HG03354 (cell line): ENCODE measurements around the gene TPRA1.

Experiments used
- ATAC-seq: cut with Tn5 transposase; IDR thresholded peaks from one replicate; pipeline ENCODE4 v1.9.1; 2021; ENCODE audit warnings: mild to moderate bottlenecking; ENCODE audit not compliant: unreplicated experiment, poor library complexity, severe bottlenecking

The TPRA1 gene

DNA sequence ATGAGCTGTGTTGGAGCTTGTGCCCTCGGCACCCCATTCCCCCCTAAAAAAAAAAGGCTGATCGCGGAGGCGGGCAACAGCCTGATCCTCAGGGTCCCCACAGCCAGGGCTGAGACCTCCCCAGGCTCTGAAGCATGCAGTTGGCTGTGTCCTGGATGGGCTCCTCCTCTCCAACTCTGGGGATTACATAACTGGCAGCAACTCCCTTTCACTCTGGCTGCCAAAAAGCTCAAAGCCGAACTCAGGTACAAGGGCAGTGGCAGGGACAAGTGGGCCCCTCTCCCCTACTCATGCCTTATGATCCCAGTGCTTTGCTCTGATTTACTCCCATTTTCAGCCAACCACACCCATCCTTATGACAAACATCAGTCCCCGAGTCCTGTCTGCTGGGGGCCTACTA is 18.3 kb downstream of the TPRA1 start:
- ATAC-seq = no peak

DNA sequence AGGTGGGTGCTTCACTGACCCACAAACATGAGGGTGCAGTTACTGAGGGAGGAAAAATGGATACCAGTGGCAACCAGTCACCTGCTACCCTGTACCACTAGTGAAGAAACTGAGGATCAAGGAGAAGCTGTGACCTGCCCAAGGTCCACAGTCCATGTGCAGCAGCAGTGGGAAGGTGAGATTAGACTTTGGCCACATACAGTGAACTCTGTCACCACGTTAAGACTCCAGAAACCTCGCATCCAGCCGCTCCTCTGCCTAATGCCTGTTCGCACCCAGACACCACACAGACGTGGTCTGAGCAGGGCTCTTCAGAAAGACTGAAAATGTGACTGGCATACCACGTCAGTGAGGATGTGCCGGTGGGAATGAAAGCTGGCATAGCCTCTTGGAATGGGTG is 20.0 kb downstream of the TPRA1 start:
- ATAC-seq = no peak

DNA sequence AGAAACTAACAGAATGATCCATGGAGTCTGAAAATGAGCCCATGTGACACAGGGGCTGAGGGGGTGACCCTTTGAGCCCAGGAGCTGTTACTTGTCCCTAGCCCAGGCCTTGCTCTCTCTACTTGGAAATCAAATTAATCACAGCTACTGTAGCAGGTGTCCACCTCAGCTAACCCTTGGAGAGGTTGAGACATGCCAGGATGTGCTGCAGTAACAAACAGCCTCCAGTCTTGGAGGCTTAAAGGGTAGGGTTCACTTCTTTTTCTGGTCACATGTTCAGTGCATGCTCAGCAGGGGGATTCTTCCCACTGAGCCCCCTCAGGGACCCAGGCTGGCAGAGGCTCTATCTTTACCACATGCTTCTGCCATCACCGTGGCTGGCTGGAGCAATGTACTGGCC is 21.4 kb downstream of the TPRA1 start:
- no peak for ATAC-seq

DNA sequence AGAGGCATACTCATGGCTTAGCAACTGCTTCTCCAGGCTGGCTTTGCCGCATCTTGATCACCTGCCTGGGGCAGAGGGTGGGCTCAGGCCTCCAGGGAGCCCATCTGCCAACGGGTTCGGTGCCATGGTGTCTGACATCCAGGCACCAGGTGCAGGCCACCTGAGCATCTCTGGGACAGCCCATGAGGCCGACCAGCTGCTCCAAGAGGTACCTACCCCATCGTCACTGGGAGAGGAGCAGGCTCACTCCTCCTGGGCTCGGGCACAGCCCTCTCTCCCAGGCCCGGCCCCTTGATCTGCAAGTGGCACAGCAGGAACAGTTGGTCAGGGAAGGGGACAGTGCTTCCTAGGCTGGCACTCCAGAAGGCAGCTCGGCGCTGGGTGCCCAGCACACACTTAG is 21.9 kb downstream of the TPRA1 start:
- no peak for ATAC-seq

DNA sequence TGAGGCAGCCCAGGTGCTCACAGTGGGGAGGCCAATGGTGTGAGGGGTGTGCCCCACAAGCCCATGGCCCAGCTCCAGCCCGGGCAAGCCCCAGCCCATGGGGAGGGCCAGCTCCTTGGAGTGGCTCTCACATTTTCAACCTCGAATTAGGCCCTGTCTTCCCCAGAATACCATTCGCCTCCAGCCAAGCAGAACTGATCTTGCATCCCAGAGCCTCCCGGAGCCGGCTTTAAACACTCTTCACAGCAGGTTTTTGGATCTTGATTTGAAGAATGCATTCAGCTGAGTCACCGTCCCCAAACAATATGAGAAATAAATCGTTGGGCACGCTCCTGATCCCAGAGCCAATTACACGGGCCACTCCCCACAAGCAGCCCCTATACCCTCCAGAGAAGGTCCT is 23.7 kb downstream of the TPRA1 start:
- ATAC-seq = no peak

DNA sequence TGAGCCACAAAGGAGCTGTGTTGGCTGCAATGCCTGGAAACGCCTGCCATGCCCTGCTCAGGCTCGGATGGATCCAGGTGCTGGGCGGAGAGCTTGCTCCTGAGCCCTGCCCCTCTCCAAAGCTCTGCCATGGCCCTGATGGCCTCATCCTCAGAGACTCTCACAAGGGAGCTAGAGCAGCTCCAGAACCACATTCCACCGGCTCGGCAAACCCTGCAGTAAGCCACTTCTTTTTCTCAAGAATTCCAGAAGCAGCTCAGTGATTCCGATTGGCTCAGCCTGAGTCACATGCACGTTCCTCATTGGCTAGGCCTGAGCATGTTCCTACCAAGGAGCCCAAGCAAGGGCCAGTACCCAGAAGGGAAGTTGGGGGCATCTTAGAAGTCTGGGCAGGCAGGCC is 24.8 kb downstream of the TPRA1 start:
- ATAC-seq = no peak

DNA sequence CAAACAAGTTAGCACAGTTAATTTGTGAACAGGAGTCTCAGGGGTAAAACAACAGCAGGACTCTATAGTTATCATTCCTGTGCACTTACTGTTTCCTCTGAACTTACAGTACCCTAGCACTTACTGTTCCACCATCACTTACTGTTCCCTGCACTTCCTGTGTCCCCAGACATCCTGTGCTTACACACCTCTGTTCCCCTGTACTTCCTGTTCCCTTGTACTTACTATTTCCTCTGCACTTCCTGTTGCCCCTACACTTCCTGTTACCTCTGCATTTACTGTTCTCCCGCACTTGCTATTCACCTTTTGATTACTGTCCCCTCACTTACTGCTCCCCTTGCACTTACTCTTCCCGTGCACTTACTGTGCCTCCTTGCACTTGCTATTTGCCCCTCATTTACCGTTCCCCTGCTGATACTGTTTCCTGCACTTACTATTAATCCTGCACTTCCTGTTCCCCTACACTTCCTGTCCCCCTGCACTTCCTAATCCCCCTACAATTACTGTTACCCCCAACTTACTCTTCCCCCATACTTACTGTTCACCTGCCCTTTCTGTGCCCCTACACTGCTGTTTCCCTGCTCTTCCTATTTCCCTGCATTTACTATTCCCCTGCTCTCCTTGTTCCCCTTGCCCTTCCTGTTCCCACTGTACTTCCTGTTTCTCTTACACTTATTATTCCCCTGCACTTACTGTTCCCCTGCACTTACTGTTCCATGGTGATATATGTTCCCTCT is 30.3 kb downstream of the TPRA1 start:
- ATAC-seq = no peak

DNA sequence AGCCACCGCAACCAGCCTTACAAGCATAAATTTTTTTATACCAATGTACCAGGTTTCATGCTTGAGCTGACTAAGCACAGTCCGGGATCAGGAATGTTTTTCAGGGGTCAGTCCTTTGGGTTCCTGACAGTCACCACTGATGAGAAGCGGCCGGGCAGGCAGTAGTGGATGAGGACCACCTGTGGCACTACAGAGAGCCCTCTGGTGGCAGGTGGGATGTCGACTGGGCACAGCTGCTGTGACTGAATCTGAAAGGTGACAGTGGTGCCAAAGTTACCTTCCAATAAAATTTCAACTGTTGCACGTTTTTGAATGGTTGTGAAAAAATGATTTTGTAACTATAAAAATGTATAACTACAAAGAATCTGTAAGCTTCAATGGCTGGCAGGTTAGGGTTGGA is 34.0 kb downstream of the TPRA1 start:
- ATAC-seq = no peak

DNA sequence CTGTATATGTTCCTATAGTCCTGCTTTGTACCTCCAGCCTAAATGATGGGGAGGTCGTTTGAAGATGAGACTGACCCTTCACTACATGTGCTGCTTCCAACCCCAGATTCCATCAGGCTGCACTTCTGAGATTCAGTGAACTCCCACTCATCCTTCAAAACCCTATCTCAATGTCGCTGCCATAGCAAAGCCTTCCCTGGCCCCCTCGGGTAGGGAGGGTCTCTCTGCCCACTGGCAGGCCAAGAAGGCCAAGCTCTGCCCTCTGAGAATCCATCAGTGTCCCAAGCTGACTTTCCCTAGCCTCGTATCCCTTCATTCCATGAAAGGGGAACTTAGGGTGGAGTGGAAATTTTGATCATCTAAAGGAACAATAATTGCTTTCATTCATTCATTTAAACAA is 35.4 kb downstream of the TPRA1 start:
- ATAC-seq = no peak

DNA sequence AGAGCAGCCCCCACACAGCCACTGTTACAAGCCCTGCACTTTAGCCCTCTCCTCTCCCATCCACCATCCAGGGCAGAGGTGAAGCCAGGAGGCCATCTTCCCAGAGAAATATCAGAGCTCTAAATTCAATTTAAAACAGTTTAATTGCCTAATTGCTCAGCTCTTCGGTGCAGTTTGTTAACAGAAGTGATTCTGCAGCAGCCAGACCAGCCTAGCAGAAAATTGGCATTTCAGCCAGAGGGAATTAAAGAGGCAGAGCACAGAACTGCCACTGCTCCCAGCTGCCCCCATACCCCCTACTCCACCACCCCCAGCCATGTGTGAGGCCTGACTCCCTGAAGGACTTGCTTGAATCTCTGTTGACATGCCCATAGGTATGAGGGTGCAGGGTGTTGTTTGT is 38.5 kb downstream of the TPRA1 start:
- ATAC-seq = no peak

DNA sequence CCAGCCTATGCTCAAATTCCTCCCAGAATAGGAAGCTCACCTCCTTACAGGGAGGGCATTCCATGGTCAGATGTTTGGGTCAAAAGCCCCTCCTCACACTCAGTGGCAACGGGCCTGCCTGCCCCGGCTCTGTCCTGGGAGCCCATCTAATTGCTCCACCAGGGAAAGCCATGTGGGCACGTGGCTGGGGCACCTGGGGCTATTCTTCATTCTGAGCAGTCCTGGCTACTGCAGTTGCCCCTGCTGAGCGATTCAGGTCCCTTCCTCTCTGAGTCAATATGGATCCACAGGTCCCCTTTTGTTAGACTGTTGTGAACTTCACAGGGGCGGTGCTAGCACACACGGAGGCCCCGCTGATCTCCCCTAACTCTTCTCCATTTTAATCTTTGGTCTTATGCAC is 39.4 kb downstream of the TPRA1 start:
- ATAC-seq = no peak

DNA sequence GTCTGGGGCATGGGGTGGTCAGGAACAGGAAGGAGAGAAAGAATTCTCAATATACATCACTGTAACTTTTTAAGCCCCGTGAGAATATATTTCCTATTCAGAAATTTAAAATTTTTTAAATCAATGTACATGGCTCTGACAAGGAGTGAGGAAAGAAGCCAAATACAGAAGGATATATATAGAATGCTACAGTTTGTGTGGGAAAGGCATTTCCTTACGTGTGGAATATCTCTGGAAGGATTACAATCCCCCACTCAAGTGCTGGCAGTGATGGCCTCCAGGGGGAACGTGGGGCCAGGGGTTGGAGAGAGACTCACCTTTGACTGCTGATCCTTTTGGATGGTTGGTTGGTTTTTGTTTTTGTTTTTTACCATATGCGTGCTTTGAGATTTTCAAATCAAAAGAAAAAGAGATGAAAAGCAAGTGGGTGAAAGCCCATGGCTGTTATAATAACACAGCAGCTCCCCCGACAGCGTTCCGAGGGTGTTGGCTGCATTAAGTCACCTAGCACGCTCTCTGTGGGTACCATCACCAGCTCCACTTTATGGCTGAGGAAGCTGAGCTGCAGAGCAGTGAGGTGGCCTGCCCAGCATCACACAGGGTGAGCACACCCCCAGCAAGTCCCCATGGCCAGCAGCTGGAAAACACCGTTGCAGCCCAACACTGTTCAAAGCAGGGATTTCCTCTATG is 39.9 kb downstream of the TPRA1 start:
- ATAC-seq = no peak

DNA sequence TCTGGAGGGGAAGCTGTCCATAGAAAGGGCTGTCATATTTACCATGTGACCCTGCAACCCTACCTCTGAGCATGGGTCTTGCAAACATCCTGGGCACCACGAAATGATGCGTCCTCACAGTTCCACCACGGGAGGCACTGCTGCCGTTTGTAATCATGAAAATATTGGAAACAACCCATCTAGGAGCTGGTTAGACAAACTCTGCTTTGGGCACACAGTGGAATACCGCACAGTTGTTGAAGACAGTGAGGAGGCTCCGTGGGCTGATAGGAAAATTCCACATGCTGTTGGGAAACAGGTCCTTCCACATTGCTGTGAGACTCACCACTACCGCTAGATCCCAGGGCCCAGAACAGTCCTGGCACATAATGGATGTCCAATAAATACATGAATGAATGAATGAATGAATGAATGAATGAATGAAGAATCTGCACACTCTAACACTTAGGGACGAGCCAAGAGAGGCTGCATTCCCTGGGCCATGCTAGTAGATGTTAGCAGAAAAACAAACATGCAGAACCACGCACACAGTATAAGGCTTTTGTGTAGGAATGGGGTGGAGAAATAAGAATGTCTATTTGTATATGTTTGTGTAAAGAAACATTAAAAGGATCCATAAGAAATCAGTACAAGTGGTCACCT is 40.6 kb downstream of the TPRA1 start:
- no peak for ATAC-seq

DNA sequence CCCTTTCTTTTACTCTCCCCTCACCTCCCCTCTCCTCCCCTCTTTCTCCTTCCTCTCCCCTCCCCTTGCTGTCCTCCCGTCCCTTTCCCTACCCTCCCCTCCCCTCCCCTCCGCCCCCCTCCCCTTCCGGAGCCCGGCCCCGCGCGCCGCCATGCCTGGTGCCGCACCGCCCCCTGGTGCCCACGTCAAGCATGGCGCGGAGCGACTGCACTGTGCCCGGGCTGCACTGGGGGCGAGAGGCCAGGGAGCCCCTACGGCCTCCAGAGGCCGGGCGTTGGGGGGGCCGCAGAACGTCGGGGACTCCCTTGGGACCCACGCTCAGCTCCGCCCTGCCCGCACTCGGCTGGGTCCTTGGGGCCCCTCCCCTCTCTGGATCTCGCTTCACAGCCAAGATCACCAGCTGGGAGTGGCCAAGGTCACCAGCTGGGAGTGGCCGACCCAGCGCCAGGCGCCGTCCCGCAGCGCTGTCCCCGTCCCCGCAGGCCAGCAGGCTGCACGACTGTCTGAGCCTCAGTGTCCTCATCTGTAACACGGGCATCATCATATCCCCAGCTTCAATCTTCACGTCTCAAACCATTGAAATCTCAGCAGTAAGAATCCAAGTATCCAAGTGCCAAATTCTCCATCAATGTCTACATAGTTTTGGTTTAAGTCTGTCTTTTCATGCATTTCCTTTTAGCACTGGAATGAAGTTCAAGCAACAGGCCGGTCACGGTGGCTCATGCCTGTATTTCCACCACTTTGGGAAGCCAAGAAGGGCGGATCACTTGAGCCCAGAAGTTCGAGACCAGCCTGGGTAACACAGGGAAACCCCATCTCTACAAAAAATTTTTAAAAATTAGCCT is 42.5 kb downstream of the TPRA1 start:
- peak; percentile 63 for ATAC-seq

DNA sequence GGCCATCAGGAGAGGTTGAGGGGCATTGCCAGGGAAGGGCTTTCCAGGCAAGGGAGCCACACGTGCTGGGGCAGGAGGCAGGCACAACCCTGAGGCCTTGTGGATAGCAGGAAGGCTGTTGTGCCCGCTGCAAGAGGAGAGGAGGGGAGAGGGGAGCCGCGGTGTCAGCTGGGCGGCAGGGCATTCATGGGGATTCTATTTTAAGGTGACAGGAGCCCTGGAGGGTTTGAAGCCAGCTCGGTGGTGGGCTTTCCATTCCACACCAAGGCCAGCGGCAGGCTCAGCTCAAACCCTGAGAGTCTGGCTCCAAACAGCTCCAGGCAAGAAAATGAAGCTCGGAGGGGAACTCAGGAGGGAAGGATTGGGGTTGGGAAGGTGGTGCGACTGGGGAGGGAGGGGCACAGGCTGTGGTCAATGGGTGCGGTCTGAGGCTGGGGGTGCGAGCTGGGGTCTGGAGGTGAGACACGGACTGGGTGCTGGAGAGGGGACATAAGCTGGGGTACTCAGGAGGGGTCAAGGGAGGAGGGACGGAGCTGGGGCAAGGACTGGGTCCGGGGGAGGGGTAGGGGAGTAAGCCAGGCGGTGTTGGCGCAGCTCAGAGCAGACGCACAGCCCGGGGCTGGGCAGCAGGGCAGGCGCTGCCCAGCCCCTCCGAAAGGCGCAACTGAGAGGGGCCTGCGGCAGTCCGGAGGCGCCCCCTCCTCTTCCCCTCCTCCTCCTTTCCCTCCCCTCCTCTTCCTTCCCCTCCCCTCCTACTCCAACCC is 43.4 kb downstream of the TPRA1 start:
- no peak for ATAC-seq

DNA sequence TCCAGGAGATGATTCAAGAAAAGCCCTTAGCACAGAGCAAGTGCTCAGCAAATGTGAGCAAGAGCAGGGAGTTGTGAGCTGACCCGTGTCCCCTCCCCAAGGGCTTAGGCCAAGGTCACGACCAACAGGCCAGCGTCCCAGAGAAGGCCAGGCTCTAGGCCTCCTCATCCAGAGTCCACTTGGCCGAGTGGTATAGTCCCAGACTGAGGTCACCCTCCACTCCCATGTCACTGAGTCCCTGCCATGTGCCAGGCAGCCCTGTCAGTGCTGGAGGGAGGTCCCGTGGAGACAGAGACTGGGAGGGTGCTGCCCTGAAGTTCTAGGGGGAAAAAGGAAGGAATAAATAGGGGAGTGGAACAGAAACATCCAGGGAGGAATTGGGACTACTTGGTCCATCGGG is 44.0 kb downstream of the TPRA1 start:
- ATAC-seq = no peak

DNA sequence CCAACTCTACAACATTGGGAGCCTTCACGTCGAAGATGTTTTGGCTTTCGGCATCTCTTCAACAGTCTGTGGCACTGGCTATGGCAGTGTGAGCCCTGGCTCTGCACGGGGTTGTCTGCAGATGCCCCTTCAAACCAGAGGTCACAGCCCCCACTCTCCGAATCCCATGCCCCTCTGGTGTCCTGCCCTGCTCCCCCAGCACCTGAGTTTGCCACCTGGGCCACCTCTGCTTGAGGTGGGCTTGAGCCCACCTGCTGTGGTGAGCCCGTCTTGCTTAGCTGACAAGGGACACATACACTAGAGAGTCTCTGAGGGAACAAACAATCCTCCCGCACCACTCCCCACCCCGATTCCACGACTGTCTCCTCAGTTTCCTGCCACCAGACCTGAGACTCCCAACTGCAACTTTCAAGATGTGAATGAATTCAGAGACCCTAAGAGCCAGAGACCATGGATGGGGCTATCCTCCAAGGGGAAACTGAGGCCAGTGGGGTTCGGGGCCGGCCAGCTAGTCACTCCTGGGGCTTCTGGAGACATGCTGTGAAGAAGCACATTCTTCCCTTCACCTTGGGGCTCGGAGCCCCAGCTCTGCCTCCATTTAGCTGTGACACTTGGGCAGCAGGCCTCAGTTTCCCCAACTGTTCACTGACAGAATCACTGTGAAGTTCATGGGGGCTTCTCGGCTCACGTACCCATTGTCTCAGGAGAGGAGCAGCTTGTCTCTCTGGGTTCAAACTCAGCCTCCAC is 44.6 kb downstream of the TPRA1 start:
- ATAC-seq = no peak

DNA sequence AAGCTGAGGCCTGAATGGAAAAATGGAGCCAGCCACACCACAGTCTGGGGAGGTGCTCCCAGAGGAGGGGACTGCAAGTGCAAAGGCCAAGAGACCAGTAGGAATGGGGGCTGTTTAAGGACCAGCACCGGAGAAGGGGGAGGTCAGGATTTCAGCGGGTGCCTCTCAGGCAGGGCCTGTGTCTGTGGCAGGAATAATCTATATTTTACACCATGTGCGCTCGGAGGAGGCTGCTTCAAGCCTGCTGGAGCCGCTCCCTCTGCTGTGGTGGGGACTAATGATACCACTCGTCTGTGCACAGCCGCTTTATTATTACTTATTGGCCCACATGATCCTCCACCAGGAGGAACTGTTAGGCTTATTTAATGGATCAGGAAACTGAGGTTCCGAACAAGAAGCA is 45.3 kb downstream of the TPRA1 start:
- no peak for ATAC-seq

DNA sequence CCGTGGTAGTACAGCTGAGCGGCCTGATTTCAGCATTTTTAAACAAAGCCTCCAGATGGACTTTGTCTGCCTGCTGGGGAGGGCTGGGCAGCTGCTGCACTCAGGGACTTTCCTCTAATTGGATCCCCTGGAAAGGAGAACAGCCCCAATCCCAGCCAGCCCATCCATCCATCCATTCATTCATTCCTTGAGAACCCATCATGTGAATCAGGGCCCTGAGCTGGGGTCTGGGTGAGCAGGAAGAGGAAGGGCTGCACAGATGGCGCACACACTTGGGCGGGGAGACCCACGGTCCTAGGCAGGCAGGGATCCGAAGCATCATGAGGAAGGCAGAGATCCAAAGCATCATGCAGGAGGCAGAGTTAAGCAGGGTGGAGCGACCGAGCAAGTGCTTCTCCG is 45.7 kb downstream of the TPRA1 start:
- ATAC-seq = no peak
